ENCODE measurements around the gene WHAMM. TPM values are rescaled to one million over a fixed set of nuclear protein-coding genes. Genes with fewer than 3 reads are reported as not detected.

The WHAMM gene
- total and polyA plus RNA-seq, 5 donors, result 3.2 to 6.6 (median 5.8) TPM

- WGBS, result 79% methylated on average over 3 of the region's 3 CpGs
- Histone ChIP-seq H3K4me3 (ENCODE audit: low read length) (no peak overlapping the region), H3K9me3 (ENCODE audit: control insufficient read depth, low read length) (no peaks in the 10 kb centered on the region), H3K27ac (ENCODE audit: low read length) (no peak overlapping the region), H3K27me3 (ENCODE audit: control insufficient read depth, insufficient read depth) (no peaks in the 10 kb centered on the region), H3K4me1 (ENCODE audit: control insufficient read depth, insufficient read depth, low read length) (no peaks in the 10 kb centered on the region)
- DNase-seq, result no peak
- ATAC-seq, result no peak
- intact Hi-C loops (cut with DNase I), result no loop called here
Observed at GRCh38 chr15:82778755-82779154, 30.7 kb upstream of the WHAMM start.

DNA sequence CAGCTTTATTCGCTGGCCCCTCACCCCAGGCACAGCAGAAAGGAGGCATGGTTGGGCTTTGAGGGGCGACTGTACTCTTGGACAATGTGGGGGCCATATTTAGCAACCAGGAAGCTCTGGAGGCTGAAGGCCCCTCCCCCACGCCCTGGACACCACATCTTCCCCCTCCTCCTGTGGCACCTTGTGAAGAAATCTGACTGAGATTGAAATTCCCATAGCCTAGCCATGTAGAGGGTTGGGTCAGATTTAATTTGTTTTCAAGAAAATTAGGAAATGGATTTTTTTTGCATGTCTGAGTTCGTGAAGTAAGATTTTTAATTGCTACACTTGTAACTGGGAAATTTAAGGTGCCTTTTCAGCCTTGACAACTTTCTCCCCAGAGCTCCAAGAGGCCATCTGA lies 28.1 kb upstream of the WHAMM start:
- WGBS, result 76% methylated on average over 4 of the region's 4 CpGs
- no peaks in the 10 kb centered on the region for H3K27me3 ChIP-seq (ENCODE audit: control insufficient read depth, insufficient read depth)
- no peak overlapping the region for H3K27ac ChIP-seq (ENCODE audit: low read length)
- no peaks in the 10 kb centered on the region for H3K4me1 ChIP-seq (ENCODE audit: control insufficient read depth, insufficient read depth, low read length)
- ATAC-seq (no peak), DNase-seq (no peak)
- no peak overlapping the region for H3K4me3 ChIP-seq (ENCODE audit: low read length)
- no peaks in the 10 kb centered on the region for H3K9me3 ChIP-seq (ENCODE audit: control insufficient read depth, low read length)
- intact Hi-C loops (cut with DNase I), result no loop called here

DNA sequence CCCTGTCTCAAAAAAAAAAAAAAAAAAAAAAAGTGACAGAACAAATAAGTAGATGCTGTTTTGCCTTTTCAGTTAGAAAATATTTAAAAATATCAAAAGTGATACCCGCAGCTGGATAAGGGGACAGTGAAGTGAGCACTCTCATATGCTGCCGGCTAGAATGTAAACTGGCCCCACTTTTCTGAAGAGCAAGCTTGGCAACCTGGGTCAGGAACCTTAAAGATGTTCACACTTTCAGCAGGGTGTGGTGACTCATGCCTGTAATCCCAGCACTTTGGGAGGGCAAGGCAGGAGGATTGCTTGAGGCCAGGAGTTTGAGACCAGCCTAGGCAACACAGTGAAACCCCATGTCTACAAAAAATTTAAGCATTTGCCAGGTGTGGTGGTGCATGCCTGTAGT lies 20.9 kb upstream of the WHAMM start:
- Histone ChIP-seq H3K27ac (ENCODE audit: low read length) (no peak overlapping the region), H3K27me3 (ENCODE audit: control insufficient read depth, insufficient read depth) (no peaks in the 10 kb centered on the region), H3K9me3 (ENCODE audit: control insufficient read depth, low read length) (no peaks in the 10 kb centered on the region), H3K4me1 (ENCODE audit: control insufficient read depth, insufficient read depth, low read length) (no peaks in the 10 kb centered on the region), H3K4me3 (ENCODE audit: low read length) (no peak overlapping the region)
- WGBS, result 78% methylated on average over 2 of the region's 2 CpGs
- intact Hi-C loops (cut with DNase I), result no loop called here
- ATAC-seq (no peak), DNase-seq (no peak)

- H3K9me3 ChIP-seq (ENCODE audit: control insufficient read depth, low read length), result no peaks in the 10 kb centered on the region
- H3K4me3 ChIP-seq (ENCODE audit: low read length), result no peak overlapping the region
- intact Hi-C loops (cut with DNase I), result no loop called here
- WGBS, result 84% methylated on average over 1 of the region's 1 CpG
- no peak overlapping the region for H3K27ac ChIP-seq (ENCODE audit: low read length)
- no peaks in the 10 kb centered on the region for H3K27me3 ChIP-seq (ENCODE audit: control insufficient read depth, insufficient read depth)
- no peak for DNase-seq
- no peaks in the 10 kb centered on the region for H3K4me1 ChIP-seq (ENCODE audit: control insufficient read depth, insufficient read depth, low read length)
- ATAC-seq, result no peak
Observed at GRCh38 chr15:82789491-82789890, 19.9 kb upstream of the WHAMM start.

GRCh38 chr15:82790321-82790720 lies 19.1 kb upstream of the WHAMM start:
- Histone ChIP-seq H3K4me3 (ENCODE audit: low read length) (no peak overlapping the region), H3K27me3 (ENCODE audit: control insufficient read depth, insufficient read depth) (no peaks in the 10 kb centered on the region), H3K4me1 (ENCODE audit: control insufficient read depth, insufficient read depth, low read length) (no peaks in the 10 kb centered on the region), H3K9me3 (ENCODE audit: control insufficient read depth, low read length) (no peaks in the 10 kb centered on the region), H3K27ac (ENCODE audit: low read length) (no peak overlapping the region)
- intact Hi-C loops (cut with DNase I), result no loop called here
- no peak for DNase-seq
- ATAC-seq, result no peak
- 92% methylated on average over 11 of the region's 11 CpGs for WGBS

DNA sequence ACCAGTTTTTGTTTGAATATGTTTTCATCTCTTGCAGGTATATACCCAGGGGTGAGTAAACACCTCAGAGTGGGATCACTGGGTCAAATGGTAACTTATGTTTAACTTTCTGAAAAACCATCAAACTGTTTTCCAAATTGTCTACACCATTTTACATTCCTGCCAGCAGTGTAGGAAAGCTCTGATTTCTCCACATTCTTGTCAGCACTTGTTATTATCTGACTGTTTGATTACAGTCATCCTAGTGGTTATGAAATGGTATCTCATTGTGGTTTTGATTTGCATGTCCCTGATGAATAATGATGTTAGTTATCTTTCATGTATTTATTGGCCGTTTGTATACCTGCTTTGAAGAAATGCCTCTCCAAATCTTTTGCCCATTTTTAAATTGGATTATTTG lies 17.4 kb upstream of the WHAMM start:
- no peak for ATAC-seq
- H3K4me3 ChIP-seq (ENCODE audit: low read length), result no peak overlapping the region
- DNase-seq, result no peak
- no peaks in the 10 kb centered on the region for H3K27me3 ChIP-seq (ENCODE audit: control insufficient read depth, insufficient read depth)
- intact Hi-C loops (cut with DNase I), result no loop called here
- no peaks in the 10 kb centered on the region for H3K4me1 ChIP-seq (ENCODE audit: control insufficient read depth, insufficient read depth, low read length)
- no peak overlapping the region for H3K27ac ChIP-seq (ENCODE audit: low read length)
- no peaks in the 10 kb centered on the region for H3K9me3 ChIP-seq (ENCODE audit: control insufficient read depth, low read length)
- 75% methylated on average over 1 of the region's 1 CpG for WGBS

DNA sequence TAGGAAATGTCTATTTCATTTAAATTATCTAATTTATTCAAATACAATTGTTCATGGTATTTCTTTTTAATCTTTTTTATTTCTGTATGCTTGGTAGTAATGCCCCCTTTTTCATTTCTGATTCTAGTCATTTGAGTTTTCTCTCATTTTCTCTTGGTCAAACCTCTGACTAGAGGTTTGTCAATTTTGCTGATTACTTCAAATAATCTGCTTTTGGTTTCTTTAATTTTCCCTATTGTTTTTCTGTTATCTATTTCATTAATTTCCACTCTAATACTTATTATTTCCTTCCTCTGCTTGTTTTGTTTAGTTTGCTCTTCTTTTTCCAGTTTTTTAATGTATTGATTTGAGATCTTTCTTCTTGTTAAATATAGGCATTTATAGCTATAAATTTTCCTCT lies 15.7 kb upstream of the WHAMM start:
- ATAC-seq (no peak), DNase-seq (no peak)
- Histone ChIP-seq H3K4me1 (ENCODE audit: control insufficient read depth, insufficient read depth, low read length) (no peaks in the 10 kb centered on the region), H3K27me3 (ENCODE audit: control insufficient read depth, insufficient read depth) (no peaks in the 10 kb centered on the region), H3K27ac (ENCODE audit: low read length) (no peak overlapping the region), H3K9me3 (ENCODE audit: control insufficient read depth, low read length) (no peaks in the 10 kb centered on the region), H3K4me3 (ENCODE audit: low read length) (no peak overlapping the region)
- intact Hi-C loops (cut with DNase I), result no loop called here

DNA sequence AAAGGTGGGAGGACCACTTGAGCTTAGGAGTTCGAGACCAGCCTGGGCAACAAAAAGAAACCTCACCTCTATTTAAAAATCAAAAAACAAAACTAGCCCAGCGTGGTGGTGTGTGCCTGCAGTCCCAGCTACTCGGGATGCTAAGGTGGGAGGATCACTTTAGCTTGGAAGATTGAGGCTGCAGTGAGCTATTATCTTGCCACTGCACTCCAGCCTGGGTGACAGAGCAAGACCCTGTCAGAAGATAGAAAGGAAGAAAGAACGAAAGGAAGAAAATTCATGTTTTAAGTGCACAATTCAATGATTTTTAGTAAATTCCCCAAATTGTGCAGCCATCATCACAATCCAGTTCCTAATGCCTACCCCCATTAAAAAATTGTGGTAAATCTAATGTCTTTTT lies 11.3 kb upstream of the WHAMM start:
- intact Hi-C loops (cut with DNase I), result no loop called here
- Histone ChIP-seq H3K27me3 (ENCODE audit: control insufficient read depth, insufficient read depth) (no peaks in the 10 kb centered on the region), H3K4me1 (ENCODE audit: control insufficient read depth, insufficient read depth, low read length) (peaks cover 2% of the 10 kb centered on the region), H3K4me3 (ENCODE audit: low read length) (no peak overlapping the region), H3K27ac (ENCODE audit: low read length) (no peak overlapping the region), H3K9me3 (ENCODE audit: control insufficient read depth, low read length) (no peaks in the 10 kb centered on the region)
- WGBS, result 63% methylated on average over 4 of the region's 4 CpGs
- ATAC-seq (no peak), DNase-seq (no peak)

GRCh38 chr15:82798531-82799166 lies 10.8 kb upstream of the WHAMM start:
- H3K9me3 ChIP-seq (ENCODE audit: control insufficient read depth, low read length), result no peaks in the 10 kb centered on the region
- no peak overlapping the region for H3K4me3 ChIP-seq (ENCODE audit: low read length)
- DNase-seq (no peak), ATAC-seq (no peak)
- peaks cover 2% of the 10 kb centered on the region for H3K4me1 ChIP-seq (ENCODE audit: control insufficient read depth, insufficient read depth, low read length)
- 61% methylated on average over 5 of the region's 5 CpGs for WGBS
- H3K27me3 ChIP-seq (ENCODE audit: control insufficient read depth, insufficient read depth), result no peaks in the 10 kb centered on the region
- no peak overlapping the region for H3K27ac ChIP-seq (ENCODE audit: low read length)
- intact Hi-C loops (cut with DNase I), result no loop called here

GRCh38 chr15:82799183-82799841 lies 10.1 kb upstream of the WHAMM start:
- ATAC-seq, result no peak
- Histone ChIP-seq H3K4me1 (ENCODE audit: control insufficient read depth, insufficient read depth, low read length) (peaks cover 2% of the 10 kb centered on the region), H3K27ac (ENCODE audit: low read length) (peak overlapping the region; percentile 18), H3K27me3 (ENCODE audit: control insufficient read depth, insufficient read depth) (no peaks in the 10 kb centered on the region), H3K9me3 (ENCODE audit: control insufficient read depth, low read length) (no peaks in the 10 kb centered on the region), H3K4me3 (ENCODE audit: low read length) (no peak overlapping the region)
- intact Hi-C loops (cut with DNase I), result no loop called here
- WGBS, result 58% methylated on average over 7 of the region's 7 CpGs
- DNase-seq, result no peak

DNA sequence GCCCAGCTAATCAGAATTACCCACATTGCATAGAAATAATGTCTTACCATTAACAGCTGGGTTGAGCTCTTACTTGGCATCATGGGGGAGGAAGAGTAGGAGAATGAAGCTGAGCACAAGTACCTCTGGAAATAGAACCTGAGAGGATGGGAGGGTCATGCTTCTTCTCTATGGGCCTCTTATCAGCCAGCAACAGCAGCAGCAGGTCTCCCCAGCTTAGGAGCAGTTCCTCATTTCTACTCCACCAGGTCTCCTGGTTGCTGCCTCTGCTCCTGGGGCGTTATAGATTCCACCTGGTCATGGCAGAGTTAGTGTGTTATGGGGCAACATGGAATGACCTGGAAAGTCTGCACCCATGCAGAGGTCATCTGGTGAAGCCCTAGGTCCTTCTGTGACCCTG lies 6.9 kb upstream of the WHAMM start:
- DNase-seq, result no peak
- Histone ChIP-seq H3K4me3 (ENCODE audit: low read length) (no peak overlapping the region), H3K4me1 (ENCODE audit: control insufficient read depth, insufficient read depth, low read length) (peaks cover 2% of the 10 kb centered on the region), H3K27me3 (ENCODE audit: control insufficient read depth, insufficient read depth) (no peaks in the 10 kb centered on the region), H3K27ac (ENCODE audit: low read length) (peak overlapping the region; percentile 26), H3K9me3 (ENCODE audit: control insufficient read depth, low read length) (no peaks in the 10 kb centered on the region)
- no peak for ATAC-seq
- 55% methylated on average over 1 of the region's 1 CpG for WGBS
- intact Hi-C loops (cut with DNase I), result loop anchor here in 1 of 4 donors (10.0 kb wide), 1 partner anchor 268 kb away; no protein-coding TSS in a partner anchor

Measured in right cardiac atrium (tissue), 5 donors.